Measurements from ENCODE around the gene VPS33B. TPM values are rescaled to one million over a fixed set of nuclear protein-coding genes. Genes with fewer than 3 reads are reported as not detected.

The VPS33B gene
- 19.2 and 20.5 TPM in 2 replicates for total RNA-seq
- long read RNA-seq, transcript VPS33B-201 (23 exons, 2,767 nt) = major isoform, 64 of 78 reads
- long read RNA-seq, partial matches to known transcripts = 1 of 78 reads
- long read RNA-seq, other reads (novel, unspliced or antisense) = 12 of 78 reads

DNA sequence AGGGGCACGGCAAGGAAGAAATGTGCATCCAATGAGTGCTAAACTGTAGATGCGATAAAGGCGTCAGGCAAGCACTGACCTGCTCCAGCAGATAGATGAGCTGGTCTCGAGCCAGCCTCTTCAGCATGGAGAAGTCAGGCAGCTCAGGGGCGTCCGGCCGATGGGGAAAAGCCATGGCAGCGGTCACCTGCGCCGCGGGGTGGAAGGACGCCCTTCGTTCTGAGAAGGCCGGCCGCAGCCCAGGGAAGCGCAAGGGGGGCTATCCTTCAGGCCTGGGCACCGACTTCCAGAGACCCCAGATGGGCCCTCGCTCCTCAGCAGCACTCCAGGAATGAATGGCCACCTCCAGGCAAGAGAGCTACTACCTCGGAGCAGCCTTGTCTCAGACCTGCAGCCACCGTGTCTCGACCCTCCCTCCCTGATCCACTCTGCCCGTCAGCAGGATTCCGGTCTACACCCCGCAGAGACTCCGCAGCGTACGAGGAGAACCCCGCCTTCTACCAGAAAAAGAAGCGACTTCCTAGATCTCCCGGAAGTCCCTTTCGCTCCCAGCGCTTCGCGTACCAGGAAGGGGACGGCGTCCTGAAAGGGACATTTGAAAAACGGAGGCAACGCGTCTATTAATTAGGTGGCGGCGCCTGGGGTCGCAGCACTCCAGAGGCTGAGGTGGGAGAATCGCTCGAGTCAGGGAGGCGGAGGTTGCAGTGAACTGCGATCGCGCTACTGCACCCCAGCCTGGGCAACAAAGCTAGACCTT, at the start of gene VPS33B:
VPS33B (minus strand) TSS at position 520 of the 757 bp plus-strand sequence; CDS start at position 175, 345 bp downstream.
- H3K4me3 Mint-ChIP-seq = peak within 1 kb of the TSS; percentile 95
- H3K27ac Mint-ChIP-seq (ENCODE audit: unreplicated experiment) = peak within 1 kb of the TSS; percentile 90
- TF ChIP-seq, protein P1, sequence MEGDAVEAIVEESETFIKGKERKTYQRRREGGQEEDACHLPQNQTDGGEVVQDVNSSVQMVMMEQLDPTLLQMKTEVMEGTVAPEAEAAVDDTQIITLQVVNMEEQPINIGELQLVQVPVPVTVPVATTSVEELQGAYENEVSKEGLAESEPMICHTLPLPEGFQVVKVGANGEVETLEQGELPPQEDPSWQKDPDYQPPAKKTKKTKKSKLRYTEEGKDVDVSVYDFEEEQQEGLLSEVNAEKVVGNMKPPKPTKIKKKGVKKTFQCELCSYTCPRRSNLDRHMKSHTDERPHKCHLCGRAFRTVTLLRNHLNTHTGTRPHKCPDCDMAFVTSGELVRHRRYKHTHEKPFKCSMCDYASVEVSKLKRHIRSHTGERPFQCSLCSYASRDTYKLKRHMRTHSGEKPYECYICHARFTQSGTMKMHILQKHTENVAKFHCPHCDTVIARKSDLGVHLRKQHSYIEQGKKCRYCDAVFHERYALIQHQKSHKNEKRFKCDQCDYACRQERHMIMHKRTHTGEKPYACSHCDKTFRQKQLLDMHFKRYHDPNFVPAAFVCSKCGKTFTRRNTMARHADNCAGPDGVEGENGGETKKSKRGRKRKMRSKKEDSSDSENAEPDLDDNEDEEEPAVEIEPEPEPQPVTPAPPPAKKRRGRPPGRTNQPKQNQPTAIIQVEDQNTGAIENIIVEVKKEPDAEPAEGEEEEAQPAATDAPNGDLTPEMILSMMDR (conservative IDR thresholded peaks at IDR 0.05) = no peak
- no peaks in the 10 kb centered on the region for H3K36me3 Mint-ChIP-seq (ENCODE audit: low read depth)
- DNase-seq (ENCODE audit: low read depth, low spot score) = peak; percentile 77
- no peaks in the 10 kb centered on the region for H3K27me3 Mint-ChIP-seq (ENCODE audit: low read depth)
- H3K4me1 Mint-ChIP-seq = peaks cover 39% of the 10 kb centered on the region
- no peaks in the 10 kb centered on the region for H3K9me3 Mint-ChIP-seq

DNA sequence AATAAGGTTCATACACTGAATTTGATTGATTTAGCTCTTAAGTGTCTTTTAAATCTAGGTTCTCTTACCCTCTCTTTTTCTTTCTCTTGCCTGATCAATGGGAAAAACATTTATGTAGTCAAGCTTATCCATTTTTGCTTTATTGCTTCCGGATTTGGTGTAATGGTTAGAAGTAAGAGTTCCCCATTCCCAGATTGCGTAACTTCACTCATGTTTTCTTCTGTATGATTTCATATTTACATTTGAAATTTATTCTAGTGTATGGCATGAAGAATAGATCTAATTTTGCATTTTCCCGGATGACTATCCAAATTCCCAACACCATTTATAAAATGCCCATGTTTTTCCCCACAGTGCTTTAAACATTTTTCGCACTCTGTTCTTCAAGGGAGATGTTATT, 49.8 kb upstream of the VPS33B start:
- TF ChIP-seq, protein P1 (conservative IDR thresholded peaks at IDR 0.05) = no peak
- Mint-ChIP-seq H3K27me3 (ENCODE audit: low read depth) (peaks cover 42% of the 10 kb centered on the region), H3K36me3 (ENCODE audit: low read depth) (no peaks in the 10 kb centered on the region), H3K27ac (ENCODE audit: unreplicated experiment) (no peak overlapping the region), H3K9me3 (no peaks in the 10 kb centered on the region), H3K4me1 (no peaks in the 10 kb centered on the region), H3K4me3 (no peak overlapping the region)
- DNase-seq (ENCODE audit: low read depth, low spot score) = no peak

DNA sequence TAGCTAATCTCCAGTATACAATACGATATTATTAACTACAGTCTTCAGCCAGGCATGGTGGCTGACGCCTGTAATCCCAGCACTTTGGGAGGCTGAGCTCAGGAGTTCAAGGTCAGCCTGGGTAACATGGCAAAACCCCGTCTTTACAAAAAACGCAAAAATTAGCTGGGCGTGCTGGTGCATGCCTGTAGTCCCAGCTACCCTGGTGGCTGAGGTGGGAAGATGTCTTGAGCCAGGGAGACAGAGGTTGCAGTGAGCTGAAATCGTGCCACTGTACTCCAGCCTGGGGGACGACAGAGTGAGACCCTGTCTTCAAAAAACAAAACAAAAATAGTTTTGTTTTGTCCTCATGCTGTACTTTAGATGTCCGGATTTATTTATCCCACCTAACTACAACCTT, 48.5 kb upstream of the VPS33B start:
- DNase-seq (ENCODE audit: low read depth, low spot score) = no peak
- H3K27me3 Mint-ChIP-seq (ENCODE audit: low read depth) = peaks cover 43% of the 10 kb centered on the region

DNA sequence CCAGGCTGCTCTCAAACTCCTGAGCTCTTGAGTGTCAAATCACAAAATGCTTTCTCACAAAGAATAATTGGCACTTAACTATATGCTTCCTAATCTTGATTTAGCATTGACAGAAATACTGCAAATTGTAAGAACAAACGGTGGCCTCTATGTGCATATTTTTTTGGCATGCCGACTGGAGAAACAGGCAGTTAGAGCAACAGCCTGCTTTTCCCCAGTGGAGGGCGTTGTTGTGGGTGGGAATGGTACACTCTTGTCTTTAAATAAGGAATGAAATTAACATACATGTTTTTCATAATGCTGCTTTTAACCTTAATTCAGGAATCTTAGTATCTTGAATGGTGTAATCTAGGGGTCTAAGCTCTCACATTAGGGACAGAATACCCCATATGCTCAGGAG, 46.6 kb upstream of the VPS33B start:
- no peaks in the 10 kb centered on the region for H3K4me1 Mint-ChIP-seq
- peaks cover 3% of the 10 kb centered on the region for H3K9me3 Mint-ChIP-seq
- TF ChIP-seq, protein P1 (conservative IDR thresholded peaks at IDR 0.05) = no peak
- no peak overlapping the region for H3K27ac Mint-ChIP-seq (ENCODE audit: unreplicated experiment)
- peaks cover 37% of the 10 kb centered on the region for H3K27me3 Mint-ChIP-seq (ENCODE audit: low read depth)
- H3K4me3 Mint-ChIP-seq = no peak overlapping the region
- DNase-seq (ENCODE audit: low read depth, low spot score) = no peak
- H3K36me3 Mint-ChIP-seq (ENCODE audit: low read depth) = peaks cover 3% of the 10 kb centered on the region

More for the DNA sequence above, 48.5 kb upstream of the VPS33B start:
- Mint-ChIP-seq H3K9me3 (no peaks in the 10 kb centered on the region), H3K36me3 (ENCODE audit: low read depth) (no peaks in the 10 kb centered on the region), H3K4me1 (no peaks in the 10 kb centered on the region), H3K4me3 (no peak overlapping the region), H3K27ac (ENCODE audit: unreplicated experiment) (no peak overlapping the region)
- TF ChIP-seq, protein P1 (conservative IDR thresholded peaks at IDR 0.05) = no peak

DNA sequence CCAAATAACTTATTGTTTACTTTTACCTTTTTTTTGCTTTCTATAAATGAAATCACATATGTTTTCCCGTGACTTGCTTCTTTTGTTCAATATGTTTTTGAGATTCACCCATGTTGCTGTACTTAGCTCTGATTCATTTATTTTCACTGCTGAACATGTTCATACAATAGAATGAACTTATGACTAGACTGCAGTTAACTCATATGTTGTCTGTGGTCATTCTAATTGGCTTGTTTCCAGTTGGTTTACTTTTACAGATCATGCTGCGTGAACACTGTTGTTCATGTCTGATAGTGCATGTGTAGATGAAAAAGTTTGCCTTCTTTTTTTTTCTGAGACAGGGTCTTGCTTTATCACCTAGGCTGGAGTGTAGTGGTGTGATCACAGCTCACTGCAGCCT, 46.0 kb upstream of the VPS33B start:
- Mint-ChIP-seq H3K4me1 (no peaks in the 10 kb centered on the region), H3K9me3 (peaks cover 3% of the 10 kb centered on the region), H3K36me3 (ENCODE audit: low read depth) (peaks cover 3% of the 10 kb centered on the region), H3K27me3 (ENCODE audit: low read depth) (peaks cover 37% of the 10 kb centered on the region), H3K27ac (ENCODE audit: unreplicated experiment) (no peak overlapping the region), H3K4me3 (no peak overlapping the region)
- DNase-seq (ENCODE audit: low read depth, low spot score) = no peak
- TF ChIP-seq, protein P1 (conservative IDR thresholded peaks at IDR 0.05) = no peak

Data from neural crest cell (in vitro differentiated cells).